HepG2 (cell line): ENCODE data around the gene POMT1. TPM values are rescaled to one million over a fixed set of nuclear protein-coding genes. Genes with fewer than 3 reads are reported as not detected.
A peak's percentile ranks its signal among the peaks of the same experiment; 100 is the strongest.

Experiments
- ATAC-seq: fragments of 200-7000 bp; cut with Tn5 transposase; 3 replicates; pipeline ENCODE4 v1.9.1; 2020; ENCODE audit warnings: mild to moderate bottlenecking, moderate library complexity
- BruUV-seq: library from RNA; stranded (reverse); fragments of 400-500 nt; replicated peaks from 2 replicates; lab custom pipeline; 2021; lab: Mats Ljungman, UMichigan
- CTCF ChIA-PET: fragments of 300-600 bp; formaldehyde crosslinking; extraction: SDS; loops from one replicate; lab custom pipeline; 2021; ENCODE audit warnings: low total read pairs, inconsistent platforms, low intra/inter-chr PET ratio; lab: Yijun Ruan, JAX
- POLR2A ChIA-PET: fragments of 350-600 bp; sonication (Branson Sonifier 250); formaldehyde crosslinking; loops from one replicate; lab custom pipeline; 2020; ENCODE audit warnings: antibody characterized with exemption, inconsistent platforms; lab: Yijun Ruan, JAX
- DNase-seq: peaks from one replicate; pipeline ENCODE4 v3.0.0-alpha.2; 2015; ENCODE audit warnings: low spot score
- FAIRE-seq: peaks from 3 replicates; lab custom pipeline; 2011; peaks lifted over from hg19 to GRCh38; lab: Jason Lieb, UNC
- H2AFZ ChIP-seq: one replicate; pipeline ENCODE4 v1.6.1; 2011; ENCODE audit warnings: low read length, inconsistent platforms
- H3K27ac ChIP-seq: fragments of 300-600 bp; 3 replicates; pipeline ENCODE4 v1.8.0; 2011; ENCODE audit warnings: mixed run types, mild to moderate bottlenecking, mixed read lengths, low read length, inconsistent platforms; ENCODE audit not compliant: insufficient read depth; ENCODE audit errors: extremely low read length
- H3K27me3 ChIP-seq, 2 experiments: fragments of 200-600 bp in 1 of 2; 2 replicates in 1 of 2; 3 replicates in 1 of 2; pipeline versions ENCODE4 v1.6.0 to v1.8.0; 2011; ENCODE audit warnings: low read length in 2 of 2, mild to moderate bottlenecking in 2 of 2, moderate library complexity in 2 of 2, inconsistent platforms in 1 of 2; ENCODE audit not compliant: insufficient read depth in 2 of 2, control insufficient read depth in 1 of 2
- H3K36me3 ChIP-seq, 2 experiments: fragments of 200-600 bp in 1 of 2; replicated peaks in 1 of 2; 2 replicates in 1 of 2; 3 replicates in 1 of 2; pipeline versions ENCODE4 v1.5.1 to v1.8.0; 2011; ENCODE audit warnings: low read length in 2 of 2, inconsistent platforms in 1 of 2; ENCODE audit not compliant: insufficient read depth in 2 of 2, control insufficient read depth in 1 of 2
- H3K4me1 ChIP-seq: 2 replicates; pipeline ENCODE4 v1.5.1; 2012; ENCODE audit warnings: low read length, inconsistent platforms; ENCODE audit not compliant: insufficient read depth
- H3K4me2 ChIP-seq: 2 replicates; pipeline ENCODE4 v1.6.0; 2011; ENCODE audit warnings: low read depth, low read length, inconsistent platforms
- H3K4me3 ChIP-seq, 3 experiments: fragments of 200-600 bp in 1 of 3; sonication (generic), shearing (Covaris generic) in 1 of 3; replicated peaks in 1 of 3; 2 replicates each; pipeline ENCODE4 v1.5.1; 2011 to 2016; ENCODE audit warnings: low read length in 3 of 3, inconsistent platforms in 2 of 3, low read depth in 2 of 3, mild to moderate bottlenecking in 2 of 3, control low read depth in 1 of 3, mixed read lengths in 1 of 3; ENCODE audit not compliant: insufficient read depth in 1 of 3
- H3K79me2 ChIP-seq: one replicate; pipeline ENCODE4 v1.6.1; 2011; ENCODE audit warnings: low read length, inconsistent platforms; ENCODE audit not compliant: insufficient read depth
- H3K9ac ChIP-seq: 2 replicates; pipeline ENCODE4 v1.6.0; 2011; ENCODE audit warnings: mild to moderate bottlenecking, low read depth, low read length, inconsistent platforms; ENCODE audit not compliant: insufficient read depth
- H3K9me3 ChIP-seq: 2 replicates; pipeline ENCODE4 v1.5.1; 2012; ENCODE audit warnings: mild to moderate bottlenecking, low read length
- H4K20me1 ChIP-seq: 2 replicates; pipeline ENCODE4 v1.6.0; 2011; ENCODE audit warnings: inconsistent platforms, mild to moderate bottlenecking, low read length, moderate library complexity; ENCODE audit not compliant: insufficient read depth
- DPF2 ChIP-seq: sonication (generic); formaldehyde crosslinking; IDR thresholded peaks from 2 replicates; pipeline ENCODE4 v1.4.0; 2020; ENCODE audit warnings: mild to moderate bottlenecking, low read depth, missing genetic modification reagents, borderline replicate concordance
- ESRRA ChIP-seq: sonication (generic); formaldehyde crosslinking; IDR thresholded peaks from 2 replicates; pipeline ENCODE4 v1.5.1; 2020; ENCODE audit warnings: mild to moderate bottlenecking, low read depth, missing genetic modification reagents
- ETS1 ChIP-seq: sonication (generic); formaldehyde crosslinking; IDR thresholded peaks from 2 replicates; pipeline ENCODE4 v1.4.0; 2020; ENCODE audit warnings: missing genetic modification reagents
- EZH2 ChIP-seq: conservative IDR thresholded peaks from 2 replicates; pipeline ENCODE4 v1.6.1; 2012; ENCODE audit warnings: mild to moderate bottlenecking, low read depth, low read length, moderate library complexity
- WIZ ChIP-seq: sonication (generic); formaldehyde crosslinking; IDR thresholded peaks from 2 replicates; pipeline ENCODE4 v1.5.1; 2020; ENCODE audit warnings: mild to moderate bottlenecking, missing genetic modification reagents
- ZBTB7B ChIP-seq: sonication (generic); formaldehyde crosslinking; IDR thresholded peaks from 2 replicates; pipeline ENCODE4 v1.4.0; 2020; ENCODE audit warnings: missing genetic modification reagents
- ZFY ChIP-seq: sonication (generic); formaldehyde crosslinking; IDR thresholded peaks from 2 replicates; pipeline ENCODE4 v1.4.0; 2020; ENCODE audit warnings: missing genetic modification reagents
- ZNF12 ChIP-seq: sonication (generic); formaldehyde crosslinking; IDR thresholded peaks from 2 replicates; pipeline ENCODE4 v1.5.0; 2020; ENCODE audit warnings: missing genetic modification reagents
- ZNF430 ChIP-seq: sonication (generic); formaldehyde crosslinking; IDR thresholded peaks from 2 replicates; pipeline ENCODE4 v1.9.0; 2021; ENCODE audit warnings: mild to moderate bottlenecking, missing genetic modification reagents
- ZNF446 ChIP-seq: sonication (generic); formaldehyde crosslinking; IDR thresholded peaks from 2 replicates; pipeline ENCODE4 v1.5.0; 2020; ENCODE audit warnings: mild to moderate bottlenecking, missing genetic modification reagents
- ZNF543 ChIP-seq: sonication (generic); formaldehyde crosslinking; IDR thresholded peaks from 2 replicates; pipeline ENCODE4 v1.4.0; 2020; ENCODE audit warnings: mild to moderate bottlenecking, missing genetic modification reagents
- ZNF563 ChIP-seq: sonication (generic); formaldehyde crosslinking; IDR thresholded peaks from 2 replicates; pipeline ENCODE4 v1.8.0; 2022; ENCODE audit warnings: mild to moderate bottlenecking, moderate library complexity, missing genetic modification reagents
- ZNF703 ChIP-seq: sonication (generic); formaldehyde crosslinking; IDR thresholded peaks from 2 replicates; pipeline ENCODE4 v1.5.1; 2020; ENCODE audit warnings: missing genetic modification reagents, mild to moderate bottlenecking, moderate library complexity, borderline replicate concordance
- ZNF709 ChIP-seq: sonication (generic); formaldehyde crosslinking; IDR thresholded peaks from 2 replicates; pipeline ENCODE4 v1.5.0; 2020; ENCODE audit warnings: mild to moderate bottlenecking, missing genetic modification reagents
- ZSCAN20 ChIP-seq: sonication (generic); formaldehyde crosslinking; IDR thresholded peaks from 2 replicates; pipeline ENCODE4 v1.4.0; 2020; ENCODE audit warnings: missing genetic modification reagents, mild to moderate bottlenecking, borderline replicate concordance
- WGBS: methylation state at CpG from one replicate; pipeline ENCODE4 v1.1.6; 2017; ENCODE audit warnings: low lambda C conversion rate; 5-methylcytosine and 5-hydroxymethylcytosine counted together
- in situ Hi-C: cut with HindIII; loops from 2 replicates; pipeline ENCODE4 v1.10.0; 2017; ENCODE audit warnings: low pct_unique_long_range_greater_than_20kb; ENCODE audit not compliant: extremely low pct_ligation_motif_present
- intact Hi-C: fragments of 100-400 bp; cut with micrococcal nuclease; formaldehyde crosslinking; loops from one replicate; pipeline ENCODE4 v1.10.0; 2022; ENCODE audit not compliant: unreplicated experiment
- polyA plus RNA-seq, 8 experiments: library from polyadenylated mRNA; depleted of rRNA in 3 of 8; stranded (reverse) in 7 of 8; unstranded in 1 of 8; fragments of >200 nt; fragmentation: Illumina TruSeq in 4 of 8; extraction: Trizol in 4 of 8; gene quantifications; 2 replicates each; pipeline versions ENCODE4 v1.2.1 to v1.2.3, GENCODE V29; 2011 to 2016; ENCODE audit warnings: low read depth in 4 of 8, missing spikeins in 1 of 8, mixed read lengths in 1 of 8; ENCODE audit not compliant: insufficient read depth in 1 of 8
- total RNA-seq, 5 experiments: library from RNA; depleted of rRNA; stranded (reverse); fragments of >200 nt; fragmentation: Illumina TruSeq; extraction: Trizol; gene quantifications; 2 replicates each; pipeline ENCODE4 v1.2.3, GENCODE V29; 2016; ENCODE audit warnings: low read depth in 1 of 5
- TF ChIP-seq, protein P1 (sequence below): IDR thresholded peaks from 2 replicates; pipeline ENCODE4 v1.6.1; 2012; ENCODE audit warnings: inconsistent platforms

The POMT1 gene
- total and polyA plus RNA-seq, 2 of the 13 experiments (the other 11 are each of a cell fraction or from before 2014, with no cell fraction given) = 21.6 to 22.7 TPM

- ATAC-seq = peak; percentile 45
- Histone ChIP-seq H4K20me1 (peaks cover 11% of the 10 kb centered on the region; the same call in 1 of the 2 replicates), H3K4me3 (peak overlapping the region; percentile 16 to 70 (median 19); a peak in 3 of 6 replicates), H2AFZ (no peak overlapping the region), H3K4me2 (peak overlapping the region; percentile 84), H3K27ac (no peak overlapping the region), H3K9ac (no peak overlapping the region), H3K79me2 (no peaks in the 10 kb centered on the region), H3K36me3 (no peaks in the 10 kb centered on the region), H3K27me3 (peaks cover 10 to 63% of the 10 kb centered on the region in 2 experiments; a peak in 4 of 5 replicates), H3K9me3 (peaks cover 22% of the 10 kb centered on the region), H3K4me1 (peaks cover 25% of the 10 kb centered on the region)
- POLR2A ChIA-PET = interaction anchor here (0.6 to 1.7 kb wide), 5 partner anchors 9 to 172 kb away, joined by 3 to 6 read pairs (median 3); partner anchors contain the start of gene UCK1
- no peak for FAIRE-seq
- no peak for DNase-seq
- no TSS peak for BruUV-seq
- 9% methylated on average over 11 of the region's 30 CpGs for WGBS
- intact Hi-C loops = no loop called here
- TF ChIP-seq ZNF430 (CRISPR knock-in tag) (0 out of 2 replicates have a peak, but pooled peaks have one; percentile 12), ZNF446 (CRISPR knock-in tag) (peak; percentile 76; the same call in 1 of the 2 replicates), ZNF12 (CRISPR knock-in tag) (no peak), ETS1 (CRISPR knock-in tag) (no peak), ZFY (CRISPR knock-in tag) (no peak), ZNF703 (CRISPR knock-in tag) (0 out of 2 replicates have a peak, but pooled peaks have one; percentile 9), EZH2 (peak; percentile 87), ZSCAN20 (CRISPR knock-in tag) (no peak), WIZ (no peak), ZBTB7B (CRISPR knock-in tag) (0 out of 2 replicates have a peak, but pooled peaks have one; percentile 0), ZNF709 (0 out of 2 replicates have a peak, but pooled peaks have one; percentile 5), ESRRA (CRISPR knock-in tag) (no peak), ZNF543 (CRISPR knock-in tag) (peak; percentile 6; the same call in 1 of the 2 replicates), ZNF563 (CRISPR knock-in tag) (peak; percentile 40; the same call in 1 of the 2 replicates), DPF2 (no peak)
- TF ChIP-seq, protein P1, sequence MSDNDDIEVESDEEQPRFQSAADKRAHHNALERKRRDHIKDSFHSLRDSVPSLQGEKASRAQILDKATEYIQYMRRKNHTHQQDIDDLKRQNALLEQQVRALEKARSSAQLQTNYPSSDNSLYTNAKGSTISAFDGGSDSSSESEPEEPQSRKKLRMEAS = no peak
- in situ Hi-C loops = no loop called here
- CTCF ChIA-PET = interaction anchor here (0.7 kb wide), 1 partner anchor 59 kb away, joined by 3 read pairs; no protein-coding TSS in a partner anchor
These were observed 43.1 kb downstream of the POMT1 start for GRCh38 chr9:131545786-131546335.
